Stimulated activated CD4-positive, alpha-beta T cell treated with anti-CD3 and anti-CD28 coated beads, Interleukin-1b, Interleukin-23, amount 100 ng/mL, for 4 hours (primary cell): ENCODE measurements around the gene CCDC191.

Source experiments
- DNase-seq, 2 donors: peaks; one replicate each; pipeline ENCODE4 v3.0.0-alpha.2; 2020; ENCODE audit warnings: low read depth in 2 of 2

CCDC191 gene

GRCh38 chr3:114060906-114061655, 4.8 kb upstream of the CCDC191 start:
- no peak for DNase-seq

- no peak for DNase-seq
Measured at GRCh38 chr3:114058646-114059045, 2.3 kb upstream of the CCDC191 start.

GRCh38 chr3:114057011-114057347, 653 bp upstream of the CCDC191 start:
- DNase-seq = no peak

GRCh38 chr3:114052216-114052615, 4.1 kb downstream of the CCDC191 start:
- no peak for DNase-seq

- no peak for DNase-seq
Measured at GRCh38 chr3:114043205-114043604, 13.1 kb downstream of the CCDC191 start.

GRCh38 chr3:114035896-114036295, 20.4 kb downstream of the CCDC191 start:
- DNase-seq = no peak

GRCh38 chr3:114034787-114035545, 21.4 kb downstream of the CCDC191 start:
- DNase-seq = no peak

GRCh38 chr3:114034211-114034610, 22.1 kb downstream of the CCDC191 start:
- DNase-seq = no peak

GRCh38 chr3:114033721-114034120, 22.6 kb downstream of the CCDC191 start:
- no peak for DNase-seq

GRCh38 chr3:114026331-114026730, 30.0 kb downstream of the CCDC191 start:
- no peak for DNase-seq

GRCh38 chr3:114025451-114025850, 30.9 kb downstream of the CCDC191 start:
- no peak for DNase-seq

- no peak for DNase-seq
Measured at GRCh38 chr3:114022145-114022802, 34.1 kb downstream of the CCDC191 start.

- DNase-seq = no peak
Measured at GRCh38 chr3:114020907-114021306, 35.4 kb downstream of the CCDC191 start.

- no peak for DNase-seq
Measured at GRCh38 chr3:114019486-114019885, 36.8 kb downstream of the CCDC191 start.

GRCh38 chr3:114014211-114014610, 42.1 kb downstream of the CCDC191 start:
- DNase-seq = no peak

- no peak for DNase-seq
Measured at GRCh38 chr3:114011059-114011797, 45.1 kb downstream of the CCDC191 start.

GRCh38 chr3:114005481-114005880, 50.8 kb downstream of the CCDC191 start:
- no peak for DNase-seq

GRCh38 chr3:113985541-113985940, 70.8 kb downstream of the CCDC191 start:
- no peak for DNase-seq

GRCh38 chr3:113983544-113983943, 72.8 kb downstream of the CCDC191 start:
- DNase-seq = no peak

- no peak for DNase-seq
Measured at GRCh38 chr3:113981803-113982202, 74.5 kb downstream of the CCDC191 start.

GRCh38 chr3:113979916-113980315, 76.4 kb downstream of the CCDC191 start:
- no peak for DNase-seq

GRCh38 chr3:113977822-113978221, 78.5 kb downstream of the CCDC191 start:
- no peak for DNase-seq
